IMR-90 (cell line): ENCODE data around the gene SLCO3A1. TPM values are rescaled to one million over a fixed set of nuclear protein-coding genes. Genes with fewer than 3 reads are reported as not detected.

Source experiments
- ATAC-seq: fragments of 200-7000 bp; cut with Tn5 transposase; 2 replicates; pipeline ENCODE4 v1.9.1; 2020; ENCODE audit warnings: low read depth, mild to moderate bottlenecking, moderate library complexity
- BruUV-seq: library from RNA; stranded (reverse); fragments of 400-500 nt; replicated peaks from 2 replicates; lab custom pipeline; 2021; lab: Mats Ljungman, UMichigan
- CTCF ChIA-PET: fragments of 300-600 bp; formaldehyde crosslinking; extraction: SDS; loops from one replicate; lab custom pipeline; 2021; ENCODE audit warnings: antibody characterized with exemption; lab: Yijun Ruan, JAX
- POLR2A ChIA-PET: fragments of 300-600 bp; sonication (Branson Sonifier 250); formaldehyde crosslinking; loops from one replicate; lab custom pipeline; 2022; ENCODE audit warnings: antibody characterized with exemption; ENCODE audit not compliant: unreplicated experiment; lab: Charles Lee
- DNase-seq: peaks from one replicate; pipeline ENCODE4 v3.0.0; 2013
- H2AFZ ChIP-seq: replicated peaks from 2 replicates; pipeline ENCODE3; 2013; ENCODE audit warnings: low read length, mild to moderate bottlenecking; ENCODE audit not compliant: poor library complexity
- H2AK5ac ChIP-seq: 2 replicates; pipeline ENCODE4 v1.6.1; 2013; ENCODE audit warnings: low read depth, low read length, inconsistent platforms
- H2AK9ac ChIP-seq: replicated peaks from 2 replicates; pipeline ENCODE3; 2013; ENCODE audit warnings: mild to moderate bottlenecking, low read depth, low read length, moderate library complexity; ENCODE audit not compliant: poor library complexity
- H2BK120ac ChIP-seq: 2 replicates; pipeline ENCODE4 v1.6.1; 2013; ENCODE audit warnings: low read depth, low read length, inconsistent platforms
- H2BK15ac ChIP-seq: 3 replicates; pipeline ENCODE4 v1.6.1; 2013; ENCODE audit warnings: low read depth, low read length, inconsistent platforms
- H2BK20ac ChIP-seq: 2 replicates; pipeline ENCODE4 v1.6.1; 2013; ENCODE audit warnings: low read depth, mild to moderate bottlenecking, inconsistent platforms, low read length, moderate library complexity
- H2BK5ac ChIP-seq: 2 replicates; pipeline ENCODE4 v1.6.1; 2013; ENCODE audit warnings: mild to moderate bottlenecking, low read depth, low read length, inconsistent platforms; ENCODE audit not compliant: poor library complexity, severe bottlenecking
- H3K14ac ChIP-seq: replicated peaks from 2 replicates; pipeline ENCODE4 v1.6.1; 2013; ENCODE audit warnings: low read depth, low read length, inconsistent platforms
- H3K18ac ChIP-seq: 2 replicates; pipeline ENCODE4 v1.6.1; 2013; ENCODE audit warnings: low read depth, low read length, control low read depth
- H3K23ac ChIP-seq: 2 replicates; pipeline ENCODE4 v1.6.1; 2013; ENCODE audit warnings: low read depth, low read length, inconsistent platforms
- H3K27ac ChIP-seq: 2 replicates; pipeline ENCODE4 v1.5.1; 2013; ENCODE audit warnings: mild to moderate bottlenecking, control low read depth, low read length; ENCODE audit not compliant: insufficient read depth
- H3K27me3 ChIP-seq: 2 replicates; pipeline ENCODE4 v1.6.1; 2013; ENCODE audit warnings: low read length; ENCODE audit not compliant: control insufficient read depth, insufficient read depth
- H3K36me3 ChIP-seq: 2 replicates; pipeline ENCODE4 v1.6.1; 2013; ENCODE audit warnings: low read length, mixed read lengths; ENCODE audit not compliant: control insufficient read depth, insufficient read depth
- H3K4ac ChIP-seq: 2 replicates; pipeline ENCODE4 v1.6.1; 2013; ENCODE audit warnings: low read depth, low read length, inconsistent platforms
- H3K4me1 ChIP-seq: 2 replicates; pipeline ENCODE4 v1.6.1; 2013; ENCODE audit warnings: low read length, mixed read lengths; ENCODE audit not compliant: control insufficient read depth, insufficient read depth
- H3K4me2 ChIP-seq: 2 replicates; pipeline ENCODE4 v1.6.1; 2013; ENCODE audit warnings: low read depth, mild to moderate bottlenecking, control low read depth, low read length, moderate library complexity
- H3K4me3 ChIP-seq: 2 replicates; pipeline ENCODE4 v1.5.1; 2013; ENCODE audit warnings: low read depth, mild to moderate bottlenecking, control low read depth, low read length, moderate library complexity; ENCODE audit not compliant: insufficient read depth
- H3K56ac ChIP-seq: 2 replicates; pipeline ENCODE4 v1.6.1; 2013; ENCODE audit warnings: low read length, inconsistent platforms; ENCODE audit not compliant: insufficient read depth; ENCODE audit errors: extremely low read depth
- H3K79me1 ChIP-seq, 2 experiments: 2 replicates each; pipeline ENCODE4 v1.6.1; 2013; ENCODE audit warnings: low read length in 2 of 2, inconsistent platforms in 1 of 2, low read depth in 1 of 2
- H3K9ac ChIP-seq: 2 replicates; pipeline ENCODE4 v1.6.1; 2013; ENCODE audit warnings: low read depth, low read length, control low read depth
- H3K9me1 ChIP-seq: 2 replicates; pipeline ENCODE4 v1.6.1; 2013; ENCODE audit warnings: low read length, inconsistent platforms; ENCODE audit not compliant: insufficient read depth
- H3K9me3 ChIP-seq: 2 replicates; pipeline ENCODE4 v1.6.1; 2013; ENCODE audit warnings: low read length; ENCODE audit not compliant: control insufficient read depth, insufficient read depth
- H4K20me1 ChIP-seq: 2 replicates; pipeline ENCODE4 v1.6.1; 2013; ENCODE audit warnings: low read length, inconsistent platforms; ENCODE audit not compliant: insufficient read depth
- H4K5ac ChIP-seq: 2 replicates; pipeline ENCODE4 v1.6.1; 2013; ENCODE audit warnings: mild to moderate bottlenecking, low read depth, low read length, control low read depth
- H4K8ac ChIP-seq, 2 experiments: 2 replicates each; pipeline ENCODE4 v1.6.1; 2013; ENCODE audit warnings: low read depth in 2 of 2, low read length in 2 of 2, control low read depth in 1 of 2, inconsistent platforms in 1 of 2
- H4K91ac ChIP-seq: 2 replicates; pipeline ENCODE4 v1.6.1; 2013; ENCODE audit warnings: low read depth, low read length, inconsistent platforms; ENCODE audit not compliant: insufficient read depth
- MAZ ChIP-seq: IDR thresholded peaks from 2 replicates; pipeline ENCODE4 v1.6.1; 2012; ENCODE audit warnings: low read depth, mild to moderate bottlenecking, low read length, improper control_type of control experiment, moderate library complexity, borderline replicate concordance
- MXI1 ChIP-seq: IDR thresholded peaks from 2 replicates; pipeline ENCODE4 v1.6.1; 2012; ENCODE audit warnings: low read depth, mild to moderate bottlenecking, low read length, moderate library complexity, borderline replicate concordance
- WGBS, 2 experiments: methylation state at CpG; one replicate each; pipeline versions ENCODE4 v1.1.5 to v1.1.7; 2013; ENCODE audit warnings: missing lambda C conversion rate in 2 of 2; ENCODE audit not compliant: insufficient read length in 1 of 2; ENCODE audit errors: extremely low coverage in 2 of 2; 5-methylcytosine and 5-hydroxymethylcytosine counted together
- dilution Hi-C: fragments of 300-500 bp; cut with HindIII; formaldehyde crosslinking; loops from one replicate; pipeline ENCODE4 v1.14.3; 2018; ENCODE audit warnings: low sequenced_read_pairs; ENCODE audit not compliant: unreplicated experiment
- in situ Hi-C: fragments of 300-500 bp; cut with MboI; formaldehyde crosslinking; loops from 3 replicates; pipeline ENCODE4 v1.14.3; 2019; ENCODE audit warnings: low sequenced_read_pairs, inconsistent platforms, mixed read lengths
- intact Hi-C: fragments of 100-400 bp; cut with micrococcal nuclease; formaldehyde crosslinking; loops from 2 replicates; pipeline ENCODE4 v1.10.0; 2022
- polyA plus RNA-seq, 3 experiments: library from polyadenylated mRNA; depleted of rRNA; stranded (reverse); fragments of >200 nt; gene quantifications; 2 replicates each; pipeline ENCODE4 v1.2.3, GENCODE V29; 2012; ENCODE audit warnings: low replicate concordance in 1 of 3
- total RNA-seq: library from RNA; depleted of rRNA; stranded (reverse); fragments of >200 nt; gene quantifications from 2 replicates; pipeline ENCODE4 v1.2.3, GENCODE V29; 2012

Gene SLCO3A1
- total and polyA plus RNA-seq, 2 of the 4 experiments (the other 2 are of a cell fraction), result 4.7 to 8.1 TPM

- H2BK120ac ChIP-seq, result no peak overlapping the region
- no peak overlapping the region for H3K14ac ChIP-seq
- H3K9ac ChIP-seq, result no peak overlapping the region
- H2BK20ac ChIP-seq, result no peak overlapping the region
- in situ Hi-C loops (no loop called here), intact Hi-C loops (no loop called here), dilution Hi-C loops (no loop called here)
- no peak overlapping the region for H3K4me3 ChIP-seq
- no peak overlapping the region for H4K91ac ChIP-seq
- H3K36me3 ChIP-seq, result no peaks in the 10 kb centered on the region
- H2BK15ac ChIP-seq, result no peak overlapping the region
- H4K20me1 ChIP-seq, result no peaks in the 10 kb centered on the region
- no peaks in the 10 kb centered on the region for H3K9me3 ChIP-seq
- no peak overlapping the region for H2AK9ac ChIP-seq
- WGBS, 2 experiments, result no CpG with 5 or more reads among the region's 2 CpGs
- H3K4me2 ChIP-seq, result no peak overlapping the region
- no peak overlapping the region for H3K27ac ChIP-seq
- no peak for TF ChIP-seq MXI1
- no peak for TF ChIP-seq MAZ
- no peak overlapping the region for H2AFZ ChIP-seq
- H3K27me3 ChIP-seq, result no peaks in the 10 kb centered on the region
- no peak overlapping the region for H4K5ac ChIP-seq
- no peak overlapping the region for H3K4ac ChIP-seq
- H3K23ac ChIP-seq, result no peak overlapping the region
- H3K9me1 ChIP-seq, result no peaks in the 10 kb centered on the region
- no peak overlapping the region for H3K56ac ChIP-seq
- no TSS peak for BruUV-seq
- no peak overlapping the region for H2BK5ac ChIP-seq
- DNase-seq (no peak), ATAC-seq (no peak)
- peaks cover 2% of the 10 kb centered on the region; the same call in 1 of the 2 replicates for H3K4me1 ChIP-seq
- no peaks in the 10 kb centered on the region for H3K79me1 ChIP-seq
- POLR2A ChIA-PET, result no interaction called here
- CTCF ChIA-PET, result no interaction called here
- no peak overlapping the region for H2AK5ac ChIP-seq
- no peak overlapping the region for H4K8ac ChIP-seq
- no peak overlapping the region for H3K18ac ChIP-seq
These were observed 306.0 kb downstream of the SLCO3A1 start for GRCh38 chr15:92159481-92159880.
